ENCODE measurements around the gene RADIL.

RADIL gene

GRCh38 chr7:4883033-4883371 is 514 bp downstream of the RADIL start:
- no peak for DNase-seq (ENCODE audit: low read depth)

- DNase-seq (ENCODE audit: low read depth), result no peak
These were observed 1.1 kb downstream of the RADIL start for GRCh38 chr7:4882169-4883032.

DNA sequence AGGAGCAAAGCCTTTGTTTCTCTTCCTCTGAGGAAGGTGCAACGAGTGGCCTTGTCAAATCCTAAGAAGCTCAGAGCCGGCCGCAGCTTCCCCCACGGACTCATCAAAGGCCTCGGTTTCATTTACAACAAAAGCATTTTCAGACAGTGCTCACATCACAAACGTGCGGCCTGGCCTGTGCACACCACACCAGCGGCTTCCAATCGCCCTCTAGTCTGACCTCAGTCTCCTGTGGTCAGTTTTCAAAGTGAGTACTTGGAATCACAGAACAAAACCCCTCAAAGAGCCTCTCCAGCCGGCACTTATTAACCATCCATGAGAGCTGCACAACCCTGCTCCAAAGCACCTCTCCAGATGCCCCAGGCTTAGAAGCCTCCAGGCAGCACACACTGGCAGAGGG is 3.3 kb downstream of the RADIL start:
- DNase-seq (ENCODE audit: low read depth), result no peak

- no peak for DNase-seq (ENCODE audit: low read depth)
These were observed 4.0 kb downstream of the RADIL start for GRCh38 chr7:4879396-4880081.

DNA sequence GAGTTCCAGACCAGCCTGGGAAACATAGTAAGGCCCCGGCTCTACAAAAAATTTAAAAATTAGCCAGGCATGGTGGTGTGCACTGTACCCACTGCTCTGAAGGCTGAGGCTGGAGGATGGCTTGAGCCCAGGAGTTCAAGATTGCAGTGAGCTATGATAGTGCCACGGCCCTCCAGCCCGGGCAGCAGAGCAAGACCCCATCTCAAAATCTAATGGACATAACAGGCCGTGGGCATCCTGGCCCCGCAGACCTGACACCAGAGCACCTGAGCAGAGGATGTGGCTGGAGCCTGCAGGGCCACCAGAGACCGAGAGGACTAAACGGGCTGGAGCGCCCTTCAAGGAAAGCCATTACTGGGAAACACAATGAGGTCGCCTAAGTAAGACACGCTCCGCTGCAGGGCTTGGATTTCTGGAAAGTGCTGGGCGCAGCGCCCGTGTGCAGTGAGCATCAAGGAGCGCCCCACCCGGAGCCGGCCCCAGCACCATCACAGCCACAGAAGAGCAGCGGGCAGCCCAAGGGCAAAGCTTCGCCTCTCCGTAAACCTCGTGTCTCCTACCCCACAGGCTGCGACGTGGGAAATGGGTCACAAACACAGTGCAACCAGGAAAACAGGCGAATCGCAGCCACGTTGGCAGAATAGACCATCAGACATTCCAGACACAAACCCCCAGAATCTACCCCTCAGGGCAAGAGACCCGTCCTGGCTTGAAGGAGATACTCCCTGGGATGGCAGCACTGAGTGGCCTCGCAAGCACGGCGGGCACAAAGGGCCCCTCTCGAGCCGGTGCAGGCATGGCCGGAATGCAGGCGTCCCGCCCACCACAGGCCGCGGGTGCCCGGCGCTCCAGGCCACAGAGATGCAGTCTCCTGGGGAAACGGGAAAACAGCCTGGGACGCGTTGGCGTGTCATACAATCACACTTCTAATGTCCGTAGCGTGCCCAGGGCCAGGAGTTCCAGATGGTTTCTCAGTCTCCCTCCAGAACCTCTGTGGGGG is 4.9 kb downstream of the RADIL start:
- DNase-seq (ENCODE audit: low read depth), result no peak

- DNase-seq (ENCODE audit: low read depth), result no peak
These were observed 6.9 kb downstream of the RADIL start for GRCh38 chr7:4876586-4876985.

- no peak for DNase-seq (ENCODE audit: low read depth)
These were observed 8.1 kb downstream of the RADIL start for GRCh38 chr7:4875391-4875790.

- DNase-seq (ENCODE audit: low read depth), result no peak
These were observed 10.2 kb downstream of the RADIL start for GRCh38 chr7:4873071-4873944.

DNA sequence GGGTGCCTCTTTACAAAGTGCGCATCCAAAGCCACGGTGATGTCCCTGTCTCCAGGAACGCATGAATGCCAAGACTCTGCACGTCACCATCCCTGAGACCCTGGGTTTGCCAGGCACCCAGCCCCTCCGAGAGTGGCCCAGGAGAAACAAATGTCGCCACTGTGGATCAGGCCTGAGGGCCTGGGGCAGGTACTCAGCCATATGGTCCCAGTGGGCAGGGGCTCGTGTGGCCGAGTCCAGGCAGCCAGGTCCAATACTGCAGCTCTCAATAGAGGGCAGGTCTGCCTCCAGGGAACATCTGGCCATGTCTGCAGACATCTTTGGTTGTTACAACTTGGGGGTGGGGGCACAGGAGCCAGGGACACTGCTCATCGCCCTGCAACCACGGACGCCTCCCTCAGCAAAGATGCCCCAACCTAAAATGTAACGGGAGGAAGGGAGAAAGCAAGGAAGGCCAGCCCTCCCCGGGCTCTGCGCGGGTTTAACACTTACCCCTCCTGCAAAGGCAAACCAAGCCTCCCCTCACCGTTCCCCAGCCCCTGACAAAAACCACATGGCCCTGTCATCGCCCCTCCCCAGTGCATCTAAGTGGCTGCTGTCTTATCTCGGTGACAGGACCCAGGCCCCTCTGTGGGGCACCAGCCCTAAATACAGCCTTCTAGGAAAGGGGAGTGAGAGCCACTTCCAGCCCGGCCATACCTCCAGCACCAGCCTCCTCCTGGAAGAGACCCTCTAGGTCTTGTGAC is 11.4 kb downstream of the RADIL start:
- DNase-seq (ENCODE audit: low read depth), result no peak

GRCh38 chr7:4871056-4871680 is 12.3 kb downstream of the RADIL start:
- DNase-seq (ENCODE audit: low read depth), result no peak

GRCh38 chr7:4868493-4868892 is 15.0 kb downstream of the RADIL start:
- DNase-seq (ENCODE audit: low read depth), result no peak

- DNase-seq (ENCODE audit: low read depth), result no peak
These were observed 16.7 kb downstream of the RADIL start for GRCh38 chr7:4866528-4867496.

DNA sequence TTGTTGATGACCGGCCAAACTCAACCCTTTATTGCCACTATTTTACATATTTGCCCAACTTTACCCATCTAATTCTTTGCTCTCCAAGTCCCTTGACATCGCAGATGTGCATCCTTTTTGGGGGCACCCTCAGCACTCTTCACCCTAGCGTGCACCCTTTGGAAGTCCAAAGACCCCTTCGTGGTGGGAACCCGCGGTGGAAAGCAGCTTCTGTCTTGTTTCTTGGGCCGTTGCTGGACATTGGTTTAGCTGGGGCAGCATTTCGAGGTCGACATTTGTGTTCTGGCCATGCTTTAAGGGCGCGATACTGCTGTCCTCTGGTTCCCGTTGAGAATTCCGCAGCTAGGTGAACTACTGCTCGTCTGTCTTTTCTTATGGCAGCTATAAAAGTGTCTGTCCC is 21.4 kb downstream of the RADIL start:
- no peak for DNase-seq (ENCODE audit: low read depth)

DNA sequence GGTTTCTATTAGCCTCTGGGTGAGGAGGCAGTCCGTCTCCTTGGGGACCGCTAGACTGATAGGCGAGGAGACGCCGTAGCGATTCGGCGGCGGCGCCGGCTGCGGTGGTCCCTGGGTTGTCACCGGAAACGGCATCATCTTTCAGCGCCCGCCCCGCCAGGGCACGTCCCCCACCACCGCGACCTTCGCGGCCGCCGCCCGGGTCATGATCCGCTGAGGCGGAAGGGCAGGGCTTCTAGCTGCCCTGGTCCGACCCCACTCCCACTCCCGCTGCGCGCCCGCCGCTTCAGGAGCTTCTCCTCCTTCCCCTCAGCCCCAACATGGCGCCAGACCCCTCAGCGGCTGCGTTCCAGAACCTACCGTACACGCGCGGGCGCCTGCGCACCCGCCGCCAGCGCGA is 21.8 kb downstream of the RADIL start, which contains the start of gene PAPOLB:
PAPOLB (minus strand) TSS at position 358 of the 400 bp plus-strand sequence; CDS start at position 138, 220 bp downstream.
- no peak for DNase-seq (ENCODE audit: low read depth)

DNA sequence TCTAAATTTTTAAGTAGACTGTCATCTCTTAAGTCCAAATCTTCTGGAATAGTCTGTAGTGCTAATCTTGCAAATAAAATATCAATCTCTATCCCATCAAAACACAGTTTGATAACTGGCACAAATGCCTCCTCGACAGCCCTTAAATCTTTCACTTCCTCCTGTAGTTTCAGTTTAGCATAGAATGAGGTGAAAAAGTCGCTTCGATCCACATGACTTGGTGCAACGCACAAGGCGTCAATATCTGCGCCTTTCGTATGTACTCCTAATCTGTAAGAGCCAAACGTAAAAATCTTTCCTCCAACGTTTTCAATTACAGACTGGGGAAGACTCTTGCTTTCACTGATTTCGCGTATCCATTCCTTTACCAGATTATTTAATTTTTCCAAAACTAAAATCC is 22.3 kb downstream of the RADIL start:
- DNase-seq (ENCODE audit: low read depth), result no peak

GRCh38 chr7:4857189-4857588 is 26.3 kb downstream of the RADIL start:
- DNase-seq (ENCODE audit: low read depth), result no peak

- no peak for DNase-seq (ENCODE audit: low read depth)
These were observed 27.0 kb downstream of the RADIL start for GRCh38 chr7:4856336-4857057.

DNA sequence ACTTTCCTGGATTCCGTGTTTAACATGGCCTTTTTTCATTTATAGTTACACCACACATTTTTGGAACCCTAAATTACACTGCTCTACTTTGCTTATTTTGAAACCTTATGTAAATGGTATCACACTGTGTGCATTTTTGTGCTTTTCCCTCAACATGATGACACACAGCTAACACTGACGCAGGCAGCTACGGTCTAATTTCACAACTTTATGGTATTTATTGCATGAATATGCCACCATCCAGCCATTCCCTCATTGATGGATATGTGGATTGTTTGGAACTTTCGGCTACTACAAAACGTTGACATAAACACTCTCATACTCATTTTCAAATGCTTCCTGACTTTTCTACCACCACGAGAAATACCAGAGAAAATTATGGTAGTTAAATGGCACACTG is 28.6 kb downstream of the RADIL start:
- DNase-seq (ENCODE audit: low read depth), result no peak

All from stimulated activated CD4-positive, alpha-beta T cell treated with anti-CD3 and anti-CD28 coated beads, Interleukin-2, amount 100 ng/mL, for 4 hours (primary cell).